Hepatocyte (in vitro differentiated cells): ENCODE measurements around the gene ZFP91.

ENCODE experiments used
- CTCF ChIP-seq: fragments of 200-600 bp; sonication (generic); IDR thresholded peaks from 2 replicates; pipeline ENCODE4 v1.5.1; 2016; ENCODE audit warnings: antibody characterized with exemption, mild to moderate bottlenecking; ENCODE audit not compliant: poor library complexity
- EZH2 ChIP-seq: fragments of 200-600 bp; sonication (generic); IDR thresholded peaks from 2 replicates; pipeline ENCODE4 v1.6.1; 2016; ENCODE audit warnings: antibody characterized with exemption, mild to moderate bottlenecking, borderline replicate concordance
- EZH2phosphoT487 ChIP-seq: fragments of 200-600 bp; sonication (generic); IDR thresholded peaks from one replicate; pipeline ENCODE4 v1.6.1; 2018; ENCODE audit warnings: antibody characterized with exemption, mild to moderate bottlenecking, low read depth, moderate library complexity; ENCODE audit not compliant: unreplicated experiment, severe bottlenecking

- TF ChIP-seq CTCF (no peak), EZH2 (no peak), EZH2phosphoT487 (no peak)
Observed at GRCh38 chr11:58608331-58608730, 29.5 kb downstream of the ZFP91 start.
